ENCODE results near the gene CHST4. TPM values are rescaled to one million over a fixed set of nuclear protein-coding genes. Genes with fewer than 3 reads are reported as not detected.

Gene CHST4
- total RNA-seq, 2 experiments from 2014 or later = 0.29 to 4.5 TPM

DNA sequence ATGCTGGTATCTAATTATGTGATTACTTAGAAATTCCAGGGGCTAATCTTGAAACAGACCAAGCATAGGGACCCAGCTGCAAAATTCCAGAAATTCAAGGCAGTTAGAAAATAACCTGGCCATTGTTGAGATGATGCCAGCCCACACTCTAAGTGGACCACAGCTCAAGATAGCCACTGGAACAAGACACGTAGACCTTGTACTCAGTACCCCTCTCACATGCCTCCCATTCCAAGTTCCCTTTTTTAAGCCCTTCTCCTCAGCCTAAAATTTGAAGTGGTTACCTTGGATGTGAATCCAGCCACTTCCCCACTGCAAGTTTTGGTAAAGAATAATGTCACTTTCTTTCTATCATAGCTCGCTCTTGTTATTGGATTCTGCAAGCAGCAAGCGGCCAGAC, 33.0 kb upstream of the CHST4 start:
- no peak overlapping the region for H3K27ac ChIP-seq (ENCODE audit: low read depth, low read length, poor library complexity, severe bottlenecking)
- H4K20me1 ChIP-seq (ENCODE audit: insufficient read depth, low read length) = no peaks in the 10 kb centered on the region
- intact Hi-C loops (cut with micrococcal nuclease; ENCODE audit: unreplicated experiment) = no loop called here
- TF ChIP-seq, protein P1, sequence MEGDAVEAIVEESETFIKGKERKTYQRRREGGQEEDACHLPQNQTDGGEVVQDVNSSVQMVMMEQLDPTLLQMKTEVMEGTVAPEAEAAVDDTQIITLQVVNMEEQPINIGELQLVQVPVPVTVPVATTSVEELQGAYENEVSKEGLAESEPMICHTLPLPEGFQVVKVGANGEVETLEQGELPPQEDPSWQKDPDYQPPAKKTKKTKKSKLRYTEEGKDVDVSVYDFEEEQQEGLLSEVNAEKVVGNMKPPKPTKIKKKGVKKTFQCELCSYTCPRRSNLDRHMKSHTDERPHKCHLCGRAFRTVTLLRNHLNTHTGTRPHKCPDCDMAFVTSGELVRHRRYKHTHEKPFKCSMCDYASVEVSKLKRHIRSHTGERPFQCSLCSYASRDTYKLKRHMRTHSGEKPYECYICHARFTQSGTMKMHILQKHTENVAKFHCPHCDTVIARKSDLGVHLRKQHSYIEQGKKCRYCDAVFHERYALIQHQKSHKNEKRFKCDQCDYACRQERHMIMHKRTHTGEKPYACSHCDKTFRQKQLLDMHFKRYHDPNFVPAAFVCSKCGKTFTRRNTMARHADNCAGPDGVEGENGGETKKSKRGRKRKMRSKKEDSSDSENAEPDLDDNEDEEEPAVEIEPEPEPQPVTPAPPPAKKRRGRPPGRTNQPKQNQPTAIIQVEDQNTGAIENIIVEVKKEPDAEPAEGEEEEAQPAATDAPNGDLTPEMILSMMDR (conservative IDR thresholded peaks at IDR 0.05; ENCODE audit: low read length) = no peak
- TF ChIP-seq EZH2phosphoT487 (IDR thresholded peaks at IDR 0.05; ENCODE audit: borderline replicate concordance, low read depth, low read length) = no peak
- H3K9me3 ChIP-seq (ENCODE audit: low read length) = no peaks in the 10 kb centered on the region
- POLR2A ChIA-PET = no interaction called here
- no peaks in the 10 kb centered on the region for H3K79me2 ChIP-seq (ENCODE audit: insufficient read depth, low read depth, low read length)
- BruUV-seq (replicated peaks) = no TSS peak
- CTCF ChIA-PET (ENCODE audit: unreplicated experiment) = no interaction called here
- H3K4me1 ChIP-seq (ENCODE audit: insufficient read depth, low read length, poor library complexity, severe bottlenecking) = no peaks in the 10 kb centered on the region
- H3K4me3 ChIP-seq (ENCODE audit: low read depth, low read length, poor library complexity, severe bottlenecking) = no peak overlapping the region
- H2AFZ ChIP-seq (ENCODE audit: low read length) = no peak overlapping the region
- H3K9me2 ChIP-seq (ENCODE audit: insufficient read depth, low read length) = no peaks in the 10 kb centered on the region
- no peak overlapping the region for H3K4me2 ChIP-seq (ENCODE audit: low read length)
- no peaks in the 10 kb centered on the region for H3K36me3 ChIP-seq (ENCODE audit: insufficient read depth, low read length)
- no peak for DNase-seq (ENCODE audit: low spot score)

DNA sequence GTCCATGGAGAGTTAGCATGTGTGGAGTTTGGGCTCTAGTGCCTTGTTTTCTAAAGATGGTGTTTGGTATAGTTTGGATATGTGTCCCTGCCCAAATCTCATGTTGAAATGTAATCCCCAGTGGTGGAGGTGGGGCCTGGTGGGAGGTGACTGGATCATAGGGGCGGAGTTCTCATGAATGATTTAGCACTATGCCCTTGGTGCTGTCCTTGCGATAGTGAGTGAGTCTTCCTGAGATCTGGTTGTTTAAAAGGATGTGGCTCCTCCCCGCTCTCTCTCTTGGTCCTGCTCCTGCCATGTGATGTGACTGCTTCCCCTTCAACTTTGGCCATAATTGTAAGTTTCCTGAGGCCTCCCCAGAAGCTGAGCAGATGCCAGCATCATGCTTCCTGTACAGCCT, 28.2 kb upstream of the CHST4 start:
- POLR2A ChIA-PET = interaction anchor here (0.6 kb wide), 1 partner anchor 271 kb away, joined by 3 read pairs; no protein-coding TSS in a partner anchor
- no peak for TF ChIP-seq EZH2phosphoT487 (IDR thresholded peaks at IDR 0.05; ENCODE audit: borderline replicate concordance, low read depth, low read length)
- TF ChIP-seq, protein P1 (conservative IDR thresholded peaks at IDR 0.05; ENCODE audit: low read length) = no peak

GRCh38 chr16:71499775-71500364, 26.4 kb upstream of the CHST4 start:
- Histone ChIP-seq H3K27ac (ENCODE audit: low read depth, low read length, poor library complexity, severe bottlenecking) (no peak overlapping the region), H3K4me1 (ENCODE audit: insufficient read depth, low read length, poor library complexity, severe bottlenecking) (no peaks in the 10 kb centered on the region), H3K9me3 (ENCODE audit: low read length) (no peaks in the 10 kb centered on the region), H3K36me3 (ENCODE audit: insufficient read depth, low read length) (no peaks in the 10 kb centered on the region), H4K20me1 (ENCODE audit: insufficient read depth, low read length) (no peaks in the 10 kb centered on the region), H3K9me2 (ENCODE audit: insufficient read depth, low read length) (no peaks in the 10 kb centered on the region), H3K79me2 (ENCODE audit: insufficient read depth, low read depth, low read length) (no peaks in the 10 kb centered on the region), H3K4me3 (ENCODE audit: low read depth, low read length, poor library complexity, severe bottlenecking) (no peak overlapping the region), H3K4me2 (ENCODE audit: low read length) (no peak overlapping the region), H2AFZ (ENCODE audit: low read length) (no peak overlapping the region)
- ChIA-PET POLR2A (interaction anchor here (0.7 to 0.8 kb wide), 2 partner anchors 18 to 97 kb away, joined by 4 read pairs; no protein-coding TSS in a partner anchor), CTCF (ENCODE audit: unreplicated experiment) (interaction anchor here (0.6 to 1.4 kb wide), 3 partner anchors 16 to 111 kb away, joined by 3 to 5 read pairs (median 4); no protein-coding TSS in a partner anchor)
- intact Hi-C loops (cut with micrococcal nuclease; ENCODE audit: unreplicated experiment) = loop anchor here (1.0 kb wide), 2 partner anchors 88 to 111 kb away; no protein-coding TSS in a partner anchor
- TF ChIP-seq, protein P1 (conservative IDR thresholded peaks at IDR 0.05; ENCODE audit: low read length) = peak; percentile 93
- no peak for TF ChIP-seq EZH2phosphoT487 (IDR thresholded peaks at IDR 0.05; ENCODE audit: borderline replicate concordance, low read depth, low read length)
- DNase-seq (ENCODE audit: low spot score) = peak; percentile 69
- no TSS peak for BruUV-seq (replicated peaks)

More for the DNA sequence above, 28.2 kb upstream of the CHST4 start:
- Histone ChIP-seq H3K9me2 (ENCODE audit: insufficient read depth, low read length) (no peaks in the 10 kb centered on the region), H4K20me1 (ENCODE audit: insufficient read depth, low read length) (no peaks in the 10 kb centered on the region), H3K9me3 (ENCODE audit: low read length) (no peaks in the 10 kb centered on the region), H3K27ac (ENCODE audit: low read depth, low read length, poor library complexity, severe bottlenecking) (no peak overlapping the region), H3K4me2 (ENCODE audit: low read length) (no peak overlapping the region), H3K36me3 (ENCODE audit: insufficient read depth, low read length) (no peaks in the 10 kb centered on the region), H3K4me3 (ENCODE audit: low read depth, low read length, poor library complexity, severe bottlenecking) (no peak overlapping the region), H2AFZ (ENCODE audit: low read length) (no peak overlapping the region), H3K79me2 (ENCODE audit: insufficient read depth, low read depth, low read length) (no peaks in the 10 kb centered on the region), H3K4me1 (ENCODE audit: insufficient read depth, low read length, poor library complexity, severe bottlenecking) (no peaks in the 10 kb centered on the region)
- DNase-seq (ENCODE audit: low spot score) = no peak
- BruUV-seq (replicated peaks) = no TSS peak
- CTCF ChIA-PET (ENCODE audit: unreplicated experiment) = interaction anchor here (0.7 kb wide), 1 partner anchor 68 kb away, joined by 3 read pairs; no protein-coding TSS in a partner anchor
- intact Hi-C loops (cut with micrococcal nuclease; ENCODE audit: unreplicated experiment) = no loop called here

Data from OCI-LY7 (cell line).